GM18951 (cell line): ENCODE results near the gene MAP3K8.

ENCODE experiments used
- POLR2A ChIP-seq: IDR thresholded peaks from 4 replicates; pipeline ENCODE4 v1.6.1; 2011; ENCODE audit warnings: mild to moderate bottlenecking; ENCODE audit not compliant: insufficient read length, insufficient read depth; ENCODE audit errors: extremely low read depth
- in situ Hi-C: fragments of 300-500 bp; cut with MboI; formaldehyde crosslinking; loops from one replicate; pipeline ENCODE4 v1.12.0; 2022; ENCODE audit warnings: low sequenced_read_pairs, mixed read lengths, inconsistent platforms; ENCODE audit not compliant: unreplicated experiment

Gene MAP3K8

DNA sequence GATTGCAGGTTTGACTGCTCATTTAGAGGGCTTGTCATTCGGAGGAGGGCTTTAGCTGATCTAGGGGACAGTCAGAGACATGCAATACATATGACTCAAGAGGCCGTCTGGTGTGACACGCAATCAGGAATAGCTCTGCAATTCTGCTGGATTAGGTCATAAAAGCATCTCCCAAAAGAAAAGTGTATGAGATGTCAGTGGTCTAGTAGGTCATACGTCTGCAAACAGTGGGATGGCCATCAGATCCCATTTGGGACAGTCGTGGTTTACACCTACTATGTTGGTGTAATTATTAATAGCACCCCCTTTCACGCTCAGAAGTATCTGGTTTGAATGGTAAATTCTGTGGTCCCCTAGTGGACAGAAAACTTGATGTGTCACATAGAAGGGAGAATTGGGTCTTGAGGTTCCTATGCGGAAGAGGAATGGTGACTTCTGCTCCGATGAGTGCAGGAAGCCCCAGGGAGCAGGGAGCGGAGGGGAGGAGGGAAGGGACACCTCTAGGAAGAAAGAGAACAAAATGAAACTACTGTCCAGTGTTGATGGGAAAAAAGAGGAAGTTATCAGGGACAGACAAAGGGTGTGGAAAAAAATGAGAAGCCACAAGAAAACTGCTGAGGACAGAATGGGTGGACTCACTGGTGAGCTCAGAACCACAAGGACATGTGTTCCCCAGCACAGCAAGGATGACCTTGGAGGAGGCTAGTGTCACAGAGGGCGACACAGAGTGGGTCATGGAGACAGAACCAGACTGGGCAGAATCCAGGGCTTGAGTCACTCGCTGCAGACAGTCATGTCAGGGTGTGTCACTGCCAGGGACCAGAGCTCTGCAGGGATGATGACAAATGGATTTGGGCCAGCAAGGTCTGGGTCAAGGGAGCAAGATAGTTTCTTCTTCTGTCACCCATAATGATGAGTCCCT, 59.9 kb downstream of the MAP3K8 start:
- TF ChIP-seq POLR2A, result no peak
- in situ Hi-C loops, result no loop called here

DNA sequence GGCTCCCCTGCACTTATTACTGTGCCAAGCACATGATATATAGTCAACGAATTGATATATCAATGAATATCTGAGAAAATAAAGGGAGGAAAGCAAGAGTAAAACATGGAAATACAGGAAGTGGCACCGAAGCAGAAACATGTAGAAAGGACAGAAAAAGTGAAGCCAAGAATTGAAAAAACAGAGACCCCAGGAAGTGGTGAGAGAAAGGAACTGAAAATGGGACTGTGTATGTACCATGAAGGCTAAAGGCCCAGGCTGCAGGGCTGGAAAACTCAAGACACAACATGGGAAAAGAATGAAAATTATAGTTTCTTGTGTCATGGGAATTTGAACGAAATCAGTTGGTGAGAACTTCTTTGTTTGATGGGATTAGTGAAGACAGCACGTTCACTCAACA, 60.6 kb downstream of the MAP3K8 start:
- TF ChIP-seq POLR2A, result no peak

DNA sequence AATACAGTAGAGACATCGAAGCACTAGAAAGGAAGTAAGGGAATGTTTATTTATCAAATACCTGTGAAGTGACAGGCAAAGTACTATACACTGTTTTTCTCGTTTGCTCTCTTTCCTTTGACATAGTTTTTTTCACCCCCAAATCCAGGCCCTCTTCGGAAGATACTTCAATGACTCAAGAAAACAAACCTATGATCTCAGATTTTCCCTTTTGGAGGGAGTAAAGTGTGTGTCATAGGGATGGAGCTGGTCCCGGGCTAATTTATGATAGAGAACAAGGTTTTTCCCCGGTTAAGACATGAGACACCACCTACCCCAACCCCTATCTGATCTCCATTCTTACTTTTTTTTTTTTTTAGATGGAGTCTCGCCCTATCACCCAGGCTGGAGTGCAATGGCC, 61.7 kb downstream of the MAP3K8 start:
- no peak for TF ChIP-seq POLR2A
- in situ Hi-C loops, result no loop called here

More for the DNA sequence above, 60.6 kb downstream of the MAP3K8 start:
- in situ Hi-C loops, result no loop called here

DNA sequence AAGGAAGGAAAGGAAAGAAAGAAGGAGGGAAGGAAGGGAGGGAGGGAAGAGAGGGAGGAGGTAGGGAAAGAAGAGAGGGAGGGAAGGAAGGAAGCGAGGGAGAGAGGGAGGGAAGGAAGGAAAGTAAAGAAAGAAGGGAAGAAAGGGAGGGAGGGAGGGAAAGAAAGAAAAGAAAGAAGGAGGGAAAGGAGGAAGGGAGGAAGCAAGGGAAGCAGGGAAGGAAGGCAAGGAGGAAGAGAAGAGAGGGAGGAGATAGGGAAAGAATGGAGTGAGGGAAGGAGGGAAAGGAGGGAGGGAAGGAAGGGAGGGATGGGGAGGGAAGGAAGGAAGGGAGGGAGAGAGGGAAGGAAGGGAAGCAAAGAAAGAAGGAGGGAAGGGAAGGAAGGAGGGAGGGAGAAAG, 65.8 kb downstream of the MAP3K8 start:
- in situ Hi-C loops, result no loop called here
- TF ChIP-seq POLR2A, result no peak

DNA sequence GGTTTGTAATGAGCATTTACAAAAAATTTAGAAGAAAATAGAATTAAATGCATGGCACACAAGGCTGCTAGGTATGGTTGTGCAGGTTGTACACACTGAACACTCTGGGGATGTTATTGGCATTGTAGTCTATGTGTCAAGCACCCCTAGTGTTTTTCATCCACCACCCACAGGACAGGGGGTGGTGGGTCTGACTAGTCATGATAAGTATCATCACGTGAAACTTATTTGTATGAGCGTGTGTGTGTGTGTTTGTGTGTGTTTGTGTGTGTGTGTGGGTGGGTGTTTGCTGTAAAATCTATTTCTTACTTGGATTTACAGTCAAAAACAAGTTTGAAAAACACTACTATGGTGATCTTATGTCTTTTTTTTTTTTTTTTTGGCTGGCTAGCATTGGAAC, 66.5 kb downstream of the MAP3K8 start:
- in situ Hi-C loops, result no loop called here
- TF ChIP-seq POLR2A, result no peak

DNA sequence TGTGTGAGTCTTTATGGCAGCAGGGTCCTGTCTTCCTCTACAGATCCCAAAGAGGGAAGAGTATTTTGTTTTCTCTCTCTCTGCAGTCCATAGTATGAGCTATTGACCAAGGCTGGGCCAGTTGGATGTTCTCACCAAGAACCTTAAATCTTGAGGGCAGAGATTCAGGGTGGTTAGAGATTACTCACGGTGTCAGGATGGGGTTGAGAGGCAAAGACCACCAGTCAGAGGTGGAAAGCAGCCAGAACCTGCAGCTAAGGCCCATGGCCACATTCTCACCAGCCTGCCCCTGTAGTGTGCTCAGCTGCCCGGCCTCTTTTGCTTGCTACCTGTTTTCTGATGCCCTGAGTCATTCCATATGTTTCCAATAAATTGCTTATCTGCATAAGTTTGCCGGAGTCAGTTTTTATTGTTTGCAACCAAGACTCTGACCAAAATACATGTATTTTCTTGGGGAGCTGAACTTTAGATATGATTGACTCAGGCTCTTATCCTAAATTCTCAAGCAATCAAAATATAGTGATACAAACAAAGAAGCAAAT, 67.0 kb downstream of the MAP3K8 start:
- no peak for TF ChIP-seq POLR2A
- in situ Hi-C loops, result no loop called here

DNA sequence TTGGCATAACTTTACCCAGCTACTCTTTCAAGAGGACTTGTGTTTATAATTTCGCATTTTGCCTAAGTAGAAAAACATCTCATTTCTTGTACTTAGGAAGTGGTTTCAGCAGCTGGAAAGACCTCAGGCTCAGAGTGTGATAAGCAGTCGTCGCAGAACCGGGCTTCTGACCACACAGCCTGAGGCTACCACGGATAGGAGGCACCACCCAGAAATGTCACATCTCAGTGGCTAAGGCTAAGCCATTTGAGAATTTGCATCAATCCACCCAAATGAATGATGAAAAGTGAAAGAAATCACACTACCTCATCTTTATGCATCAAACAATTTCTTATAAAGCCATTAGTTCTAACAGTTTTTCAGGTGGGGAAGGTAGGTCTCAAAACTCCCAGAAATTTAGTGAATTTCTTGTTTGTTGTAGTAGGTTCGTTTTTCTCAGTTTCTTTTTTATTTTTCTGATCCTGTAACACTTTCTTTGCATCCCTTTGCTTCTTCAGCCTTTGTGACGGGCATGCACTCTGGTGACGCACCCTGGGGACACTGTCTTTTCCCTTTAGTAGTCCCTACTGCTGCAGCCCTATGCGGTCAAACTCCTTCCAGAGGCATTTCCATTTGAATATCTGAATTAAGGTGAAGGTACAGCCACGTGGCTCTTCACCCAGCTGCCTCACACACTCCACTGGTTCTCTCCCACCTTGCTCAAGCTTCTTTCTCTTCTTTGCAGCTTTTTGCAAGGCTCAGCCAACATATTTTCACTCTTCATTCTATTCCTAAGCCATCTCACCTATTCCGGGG, 68.5 kb downstream of the MAP3K8 start:
- in situ Hi-C loops, result no loop called here
- TF ChIP-seq POLR2A, result no peak

DNA sequence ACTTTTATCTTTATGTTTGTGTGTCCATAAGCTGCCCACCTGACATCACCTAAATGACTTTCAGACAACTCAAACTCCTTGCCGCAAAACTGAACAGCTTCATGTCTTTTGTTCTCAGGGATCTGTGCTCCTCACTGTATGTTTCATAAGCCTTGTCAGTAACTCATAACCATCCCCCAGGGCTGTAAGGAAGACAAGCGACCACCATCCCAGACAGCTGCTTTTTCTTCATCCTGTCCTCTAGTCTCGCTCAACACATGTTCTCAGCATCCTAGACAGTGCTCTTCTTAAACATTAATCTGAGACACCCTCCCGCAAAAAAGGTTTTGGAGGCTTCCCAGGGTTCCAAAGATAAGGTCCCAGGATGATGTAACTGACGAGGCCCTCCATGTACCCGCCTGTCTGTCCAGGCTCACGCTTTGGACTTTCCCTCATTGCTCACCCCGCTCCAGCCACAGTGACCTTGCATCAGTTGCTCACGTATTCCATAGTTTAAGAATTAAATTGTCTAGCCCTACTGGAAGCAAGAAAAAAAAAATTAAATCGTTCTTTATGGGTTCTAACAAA, 69.8 kb downstream of the MAP3K8 start:
- TF ChIP-seq POLR2A, result no peak
- in situ Hi-C loops, result no loop called here

DNA sequence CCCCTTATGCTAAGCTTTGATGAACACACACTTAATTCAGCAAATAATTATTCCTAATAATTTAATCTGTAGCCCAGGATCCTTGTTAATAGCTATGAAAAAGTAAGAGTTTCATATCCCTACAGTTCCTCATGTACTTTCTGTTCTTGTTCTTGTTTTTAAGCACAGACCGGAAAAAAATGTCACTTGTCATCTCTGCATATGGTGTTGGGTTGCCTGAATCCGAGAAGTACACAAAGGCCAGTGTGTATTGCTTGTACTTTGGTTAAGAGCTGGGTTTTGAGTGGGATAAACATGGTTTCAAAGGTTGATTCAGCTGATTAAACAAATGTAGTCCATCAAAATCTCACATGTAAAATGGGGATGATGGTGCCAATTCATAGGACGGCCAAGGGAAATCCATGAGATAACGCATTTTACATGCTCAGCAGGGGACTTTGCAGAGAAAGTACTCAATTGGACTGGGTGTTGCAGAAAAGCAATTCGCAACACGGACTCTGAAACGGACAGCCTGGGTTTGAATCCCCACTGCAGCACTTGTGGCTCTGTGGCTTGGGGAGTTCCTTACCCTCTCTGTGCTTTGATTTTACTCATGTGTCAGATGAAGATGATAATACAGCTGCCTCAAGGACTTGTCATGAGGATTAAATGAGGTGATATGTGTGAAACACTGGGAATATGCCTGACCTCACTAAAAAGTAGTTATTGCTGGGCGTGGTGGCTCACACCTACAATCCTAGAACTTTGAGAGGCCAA, 71.7 kb downstream of the MAP3K8 start:
- no peak for TF ChIP-seq POLR2A
- in situ Hi-C loops, result no loop called here

DNA sequence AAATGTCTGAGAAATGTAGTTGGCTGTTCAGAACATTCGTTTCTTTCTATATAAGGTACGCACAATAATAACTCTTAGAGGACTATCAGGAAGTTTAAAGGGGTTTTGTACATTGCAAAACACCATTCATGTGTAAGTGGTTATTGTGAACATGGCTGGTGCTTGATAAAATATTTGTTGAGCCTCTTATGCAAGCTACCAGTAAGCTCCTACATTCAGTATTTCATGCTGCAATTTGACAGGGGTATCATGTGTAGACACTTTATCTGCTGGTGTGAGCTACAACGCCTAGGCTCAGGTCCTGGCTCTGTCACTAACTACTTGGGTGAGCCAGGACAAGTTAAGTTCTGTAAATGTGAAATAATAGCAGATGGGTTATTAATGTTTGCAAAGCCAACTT, 75.5 kb downstream of the MAP3K8 start:
- in situ Hi-C loops, result no loop called here
- no peak for TF ChIP-seq POLR2A

DNA sequence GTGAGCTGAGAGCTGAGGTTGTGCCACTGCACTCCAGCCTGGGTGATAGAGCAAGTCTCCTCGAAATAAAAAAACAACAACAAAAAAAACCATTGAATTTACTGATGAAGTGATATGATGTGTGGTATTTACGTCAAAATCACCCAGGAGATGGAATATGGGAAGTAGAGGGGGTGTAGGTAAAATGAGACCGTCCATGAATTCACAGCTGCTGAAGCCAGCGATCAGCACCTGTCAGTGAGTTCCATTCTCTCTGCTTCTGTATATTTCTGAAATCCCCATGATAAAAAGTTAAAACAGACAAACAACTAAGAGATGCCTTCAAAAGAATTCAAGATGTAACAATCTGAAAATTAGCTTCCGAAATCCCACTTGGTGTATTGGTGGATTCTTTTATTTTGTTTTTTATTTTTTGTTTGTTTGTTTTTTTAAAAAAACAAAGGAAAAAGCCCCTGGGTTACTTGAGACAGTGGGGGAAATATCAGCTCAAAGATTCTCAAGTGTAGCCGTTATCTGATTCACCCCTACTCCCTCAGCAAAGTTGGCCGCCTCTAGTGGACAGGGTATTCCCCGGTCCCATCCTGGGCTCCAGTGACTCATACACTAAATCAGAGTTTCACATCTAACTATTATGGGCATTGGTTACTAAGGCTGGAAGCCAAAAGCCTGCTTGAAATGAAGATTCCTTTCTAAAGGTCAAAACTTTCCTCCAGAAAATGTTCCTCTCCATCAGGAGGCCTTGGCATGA, 76.4 kb downstream of the MAP3K8 start:
- TF ChIP-seq POLR2A, result no peak
- in situ Hi-C loops, result no loop called here
